NCI-H2107 treated with DMSO at 0.1 percent for 48 hours (cell line): ENCODE data around the gene UBL4B.
A peak's percentile ranks its signal among the peaks of the same experiment; 100 is the strongest.

ENCODE experiments used
- DNase-seq: peaks from one replicate; lab custom pipeline; 2025; ENCODE audit not compliant: unreplicated experiment; lab: John Stamatoyannopoulos, UW

Gene UBL4B

DNA sequence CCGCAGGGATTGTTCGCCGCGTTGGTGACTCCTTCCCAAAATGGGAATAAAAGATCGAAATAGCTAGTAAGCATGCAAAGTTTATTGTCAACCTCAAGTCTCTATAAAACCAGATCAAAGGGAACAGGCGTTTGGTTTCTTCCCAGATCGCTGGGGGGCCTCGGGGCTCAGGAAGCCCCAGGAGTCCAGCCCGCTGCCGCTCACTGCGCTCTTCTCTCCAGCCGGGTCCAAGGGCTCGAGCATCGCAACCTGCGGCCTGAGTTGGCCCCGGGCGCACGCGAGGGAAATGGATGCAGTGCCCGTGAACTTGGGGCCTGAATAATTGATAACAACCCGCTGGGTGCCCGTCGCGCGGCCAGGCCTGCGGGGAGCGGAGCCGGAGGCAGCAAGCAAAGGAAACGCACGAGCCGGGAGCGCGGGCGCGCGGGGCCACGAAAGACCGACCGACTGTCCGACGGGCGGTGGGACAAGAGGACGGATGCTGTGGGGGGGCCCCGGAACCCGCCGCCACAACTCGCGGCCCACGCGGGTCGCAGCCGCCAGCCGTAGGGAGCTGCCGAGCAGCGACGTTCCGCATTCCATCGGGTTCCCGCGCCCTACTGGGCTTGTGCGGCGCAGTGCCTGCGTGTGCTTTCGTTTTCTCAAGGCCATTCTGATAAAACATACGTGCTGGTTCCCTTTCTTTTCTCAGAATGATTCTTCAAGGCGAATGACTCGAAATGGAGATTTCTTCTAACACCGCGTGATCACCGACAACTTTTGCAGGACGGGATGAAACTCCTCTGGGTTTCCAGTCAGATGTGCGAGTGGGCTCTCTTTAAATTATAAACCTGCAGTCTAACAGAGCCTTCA lies 27.8 kb upstream of the UBL4B start:
- DNase-seq, result no peak

DNA sequence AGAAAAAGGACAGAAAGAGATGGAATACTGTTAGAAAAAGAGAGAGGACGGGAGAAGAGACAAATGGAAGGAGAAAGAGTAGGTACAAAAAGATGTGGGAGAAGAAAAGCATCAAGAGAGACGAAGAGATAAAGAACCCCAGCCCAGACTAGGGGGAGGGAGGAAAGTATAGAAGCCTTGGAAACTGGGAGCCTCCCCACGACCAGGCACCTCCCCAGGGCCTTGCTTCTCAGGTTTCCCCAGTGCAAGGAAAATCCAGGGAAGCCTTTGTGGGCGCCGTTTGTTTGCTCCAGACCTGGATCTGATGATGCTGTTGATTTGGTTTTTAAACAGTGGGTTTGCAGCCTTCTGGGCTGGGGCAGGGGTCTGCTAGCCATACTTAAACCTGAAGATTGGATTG lies 26.6 kb upstream of the UBL4B start:
- DNase-seq, result no peak

DNA sequence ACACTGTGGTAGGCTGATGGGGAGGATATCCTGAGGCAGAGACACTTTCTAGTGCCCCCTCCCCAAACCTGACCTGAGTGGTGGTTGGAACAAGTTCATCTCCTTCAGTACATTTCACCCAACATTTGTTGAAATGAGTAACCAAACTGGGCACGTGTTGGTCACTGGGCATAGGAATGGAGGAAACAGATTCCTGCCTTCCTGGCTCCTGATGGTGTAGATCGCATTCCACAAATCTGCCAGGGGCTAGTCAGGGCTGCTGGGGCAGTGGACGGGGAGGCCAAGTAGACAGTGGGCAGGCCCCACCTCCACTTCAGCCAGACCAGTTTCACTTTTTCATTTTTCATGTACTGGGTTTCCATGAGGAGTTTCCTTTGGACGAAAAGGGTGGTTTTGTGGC lies 25.3 kb upstream of the UBL4B start:
- DNase-seq, result no peak

DNA sequence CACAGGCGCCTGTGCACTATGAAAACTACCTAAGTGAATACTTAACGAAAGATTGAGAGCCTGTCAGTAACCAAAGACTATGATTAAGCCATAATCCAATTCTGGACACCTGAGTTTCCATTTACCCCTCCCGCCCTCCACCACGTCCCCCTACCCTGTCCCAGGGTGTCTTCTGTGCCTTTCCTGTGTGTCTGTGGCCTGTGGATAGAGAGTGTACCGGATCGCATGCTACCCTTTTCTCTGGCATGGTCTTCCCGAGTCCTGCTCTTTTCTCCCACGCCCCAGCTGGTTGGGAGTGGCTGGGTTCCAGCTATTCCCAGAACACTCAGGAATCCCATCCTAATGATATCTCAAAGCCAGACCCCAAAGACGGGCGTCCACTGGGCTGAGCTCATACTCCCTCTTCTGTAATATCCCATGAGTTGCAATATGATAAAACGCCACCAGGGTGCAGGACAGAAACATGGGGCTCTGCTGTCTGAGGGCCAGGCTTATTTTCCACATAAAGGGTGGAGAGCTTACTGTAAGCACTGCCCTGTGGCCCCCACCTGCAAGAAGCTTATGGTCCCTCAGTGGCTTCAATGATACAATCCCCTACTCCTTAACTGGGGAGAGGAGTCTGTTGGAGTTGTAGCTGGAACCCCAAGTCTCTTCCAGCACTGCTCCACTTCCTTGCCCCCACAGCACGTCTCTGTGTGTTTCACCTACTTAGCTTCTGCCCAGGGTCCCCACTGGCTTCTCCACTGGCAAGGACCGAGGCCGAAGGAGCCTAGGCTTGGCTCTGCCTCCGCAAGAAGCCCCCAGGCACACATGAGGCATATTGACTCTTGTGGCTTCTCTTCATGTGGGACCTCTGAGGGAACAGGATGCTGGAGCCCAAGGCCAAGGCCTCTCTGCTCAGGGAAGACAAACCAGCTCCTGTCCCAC lies 24.2 kb upstream of the UBL4B start:
- peak; percentile 43 for DNase-seq

DNA sequence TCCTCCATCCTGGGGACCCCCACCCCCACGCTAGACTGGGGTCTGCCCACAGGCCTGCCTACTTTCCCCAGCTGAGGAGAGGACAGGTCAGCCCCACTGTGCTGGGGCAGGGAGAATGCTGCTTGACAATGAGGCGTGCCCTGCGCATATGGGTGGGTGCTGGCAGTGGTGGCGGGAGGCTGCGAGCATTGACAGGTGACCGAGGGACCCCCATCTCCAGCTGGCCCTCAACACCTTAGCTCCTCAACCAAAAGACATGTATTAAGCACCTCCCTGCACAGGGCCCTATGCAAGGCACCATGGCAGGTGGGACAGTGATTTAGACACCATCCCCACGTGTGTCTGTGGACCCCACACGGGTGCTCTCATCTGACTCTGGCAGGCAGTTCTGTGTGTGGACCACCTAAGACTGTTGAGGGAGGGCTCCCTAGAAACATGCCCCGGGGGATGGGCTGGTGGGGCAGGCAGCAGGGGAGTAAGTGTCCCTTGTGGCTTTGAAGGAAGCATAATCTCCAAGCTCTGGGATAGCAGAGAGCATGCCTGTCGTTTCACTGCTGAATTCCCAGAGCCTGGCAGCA lies 23.4 kb upstream of the UBL4B start:
- no peak for DNase-seq

DNA sequence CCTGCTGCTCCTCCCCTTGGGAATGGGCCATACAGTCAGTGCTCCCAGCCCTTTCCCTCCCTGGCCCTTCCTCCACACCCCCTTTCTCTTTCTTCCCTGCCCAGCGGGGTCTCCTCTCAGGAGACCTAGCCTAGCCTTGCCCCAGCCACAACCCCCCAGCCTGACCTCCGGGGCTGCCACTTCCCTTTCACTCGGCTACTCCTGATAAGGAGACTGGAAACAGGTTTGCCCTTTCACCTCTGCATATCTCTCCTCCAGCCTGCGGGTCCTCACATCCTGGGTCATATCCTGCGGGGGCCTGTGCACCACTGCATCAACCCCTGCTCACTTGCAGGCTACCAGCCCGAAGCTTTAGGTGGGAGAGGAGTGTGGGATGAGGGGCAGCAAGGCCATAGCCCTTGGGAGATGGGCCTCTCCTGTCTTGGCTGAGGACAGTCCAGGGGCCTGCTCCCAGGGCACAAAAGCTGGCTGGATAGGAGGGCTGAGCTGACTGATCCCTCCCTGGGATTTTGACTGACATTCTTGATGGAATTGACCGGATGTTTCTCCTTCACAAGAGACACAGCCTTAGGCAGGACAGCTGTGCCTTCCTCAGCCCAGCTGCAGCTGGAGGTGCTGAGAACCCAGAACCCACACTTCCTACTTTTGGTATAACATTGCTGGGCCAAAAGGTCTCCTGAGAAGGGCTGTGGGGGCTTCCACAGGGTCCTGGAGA lies 22.5 kb upstream of the UBL4B start:
- no peak for DNase-seq

DNA sequence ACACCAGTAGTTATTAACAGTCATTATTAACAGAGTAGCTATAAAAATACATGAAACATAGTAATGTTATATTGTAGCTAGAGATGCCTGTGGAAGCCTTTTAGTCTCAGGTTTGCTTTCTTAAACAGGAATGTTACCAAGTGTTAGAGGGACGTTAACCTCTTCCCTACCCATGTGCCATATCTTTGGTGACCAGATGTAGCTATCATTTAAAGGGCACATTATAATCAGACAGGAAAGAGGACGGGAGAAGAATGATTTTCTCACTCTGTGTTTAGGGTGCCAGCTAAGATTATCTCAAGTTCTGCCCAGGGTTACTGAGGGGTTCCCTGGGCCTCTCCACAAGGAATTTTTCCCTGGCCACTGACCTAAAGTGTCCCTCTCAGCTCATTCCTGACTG lies 20.9 kb upstream of the UBL4B start:
- DNase-seq, result no peak

DNA sequence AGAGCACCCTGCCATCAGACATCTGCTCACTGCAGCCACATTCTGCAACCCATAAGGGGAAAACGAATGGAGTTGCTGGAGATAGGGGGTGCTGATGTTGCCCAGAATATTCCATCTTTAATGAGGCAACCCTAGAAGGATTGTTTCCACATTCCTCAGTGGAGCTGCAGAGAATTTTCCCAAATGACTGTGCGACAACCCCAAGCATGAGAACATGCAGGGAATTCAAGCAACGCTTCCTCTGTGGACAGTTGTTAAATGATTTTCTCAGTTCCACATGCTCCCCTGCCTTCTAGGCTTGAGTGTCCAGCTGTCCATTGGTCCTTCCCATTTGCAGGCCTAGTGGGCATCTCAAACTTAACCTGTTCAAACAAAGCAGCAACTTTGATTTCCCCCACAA lies 20.5 kb upstream of the UBL4B start:
- no peak for DNase-seq

DNA sequence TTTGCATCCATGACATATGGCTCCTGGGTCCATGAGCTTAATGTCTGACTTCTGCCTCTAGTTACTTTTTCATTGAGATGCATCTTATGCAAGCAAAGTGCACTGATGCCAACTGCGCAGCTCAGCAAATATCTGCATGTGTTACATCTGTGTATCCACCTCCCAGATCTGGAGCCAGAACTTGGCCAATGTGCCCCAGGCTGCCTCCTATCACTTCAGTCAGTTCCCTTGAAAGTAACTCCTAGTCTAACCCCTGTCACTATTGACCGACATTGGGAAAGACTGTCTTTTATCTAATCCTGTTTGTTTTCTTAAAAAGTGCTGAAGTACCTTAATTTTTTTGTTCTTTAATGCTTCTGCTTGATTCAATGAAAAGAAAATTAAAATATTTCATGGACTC lies 19.3 kb upstream of the UBL4B start:
- no peak for DNase-seq

DNA sequence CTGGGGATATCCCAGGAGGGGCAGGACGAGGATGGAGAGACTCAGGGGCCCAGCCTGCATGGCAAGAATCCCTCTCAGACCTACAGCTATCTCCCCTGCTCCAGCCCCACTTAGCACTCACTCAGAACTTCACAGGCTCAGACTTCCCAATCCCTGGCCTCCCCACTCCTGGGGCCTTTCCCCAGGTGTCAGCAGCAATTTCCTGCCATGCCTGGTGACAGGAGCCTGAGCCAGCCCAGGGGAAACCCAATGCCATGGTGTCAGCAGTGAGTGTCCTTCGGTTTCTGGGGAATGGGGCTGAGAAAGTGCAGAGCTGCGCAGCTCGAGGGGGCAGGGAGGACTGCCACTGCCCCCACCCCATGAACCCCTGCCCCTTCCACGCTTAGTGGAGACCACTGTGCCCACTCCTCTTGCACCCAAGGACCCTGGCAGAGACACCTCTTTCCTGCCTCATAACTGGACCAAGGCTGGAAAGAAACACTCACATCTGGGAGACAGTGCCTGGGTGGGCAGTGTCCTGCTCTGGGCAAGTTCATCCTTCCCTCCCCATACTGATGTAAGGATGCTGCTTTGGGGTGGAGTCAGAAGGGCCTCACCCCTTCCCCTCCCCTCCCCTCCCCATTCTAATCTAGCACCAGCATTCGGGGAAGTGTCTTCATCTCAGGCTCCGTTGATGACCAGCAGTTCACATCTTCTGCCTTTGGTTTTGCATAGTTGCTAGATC lies 17.1 kb upstream of the UBL4B start:
- DNase-seq, result no peak

DNA sequence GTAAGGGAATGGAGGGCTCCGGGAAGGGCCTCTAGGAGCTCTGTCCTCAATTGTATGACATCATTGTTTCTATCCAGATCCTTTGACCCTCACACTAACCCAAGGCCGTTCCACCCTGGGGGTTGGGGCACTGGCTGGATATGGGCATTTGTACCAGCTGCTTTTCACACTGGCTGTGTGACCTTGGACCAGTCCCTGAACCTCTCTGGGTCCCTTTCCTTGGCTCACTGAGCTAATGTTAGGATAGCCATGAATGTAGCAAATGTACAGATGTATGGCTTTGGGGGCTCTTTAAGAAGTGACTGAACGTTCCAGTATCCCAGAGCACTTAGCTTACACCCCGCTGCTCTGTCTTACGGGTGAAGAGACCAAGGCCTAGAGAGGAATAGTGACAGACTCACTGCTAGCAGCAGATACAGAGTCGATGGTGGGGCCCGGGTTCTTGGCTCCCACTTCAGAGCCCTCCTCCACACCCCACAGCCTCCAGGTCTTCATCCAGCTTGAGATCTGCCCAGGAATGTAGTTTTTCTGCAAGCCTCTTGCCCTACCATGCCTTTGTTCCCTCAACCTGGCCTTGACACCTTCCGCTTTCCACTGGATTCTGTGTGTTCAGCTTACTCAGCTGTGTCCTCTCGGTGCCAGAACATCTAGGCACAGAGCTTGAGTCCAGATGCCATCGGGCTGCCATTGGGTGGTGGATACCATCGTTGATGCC lies 14.6 kb upstream of the UBL4B start:
- DNase-seq, result no peak

DNA sequence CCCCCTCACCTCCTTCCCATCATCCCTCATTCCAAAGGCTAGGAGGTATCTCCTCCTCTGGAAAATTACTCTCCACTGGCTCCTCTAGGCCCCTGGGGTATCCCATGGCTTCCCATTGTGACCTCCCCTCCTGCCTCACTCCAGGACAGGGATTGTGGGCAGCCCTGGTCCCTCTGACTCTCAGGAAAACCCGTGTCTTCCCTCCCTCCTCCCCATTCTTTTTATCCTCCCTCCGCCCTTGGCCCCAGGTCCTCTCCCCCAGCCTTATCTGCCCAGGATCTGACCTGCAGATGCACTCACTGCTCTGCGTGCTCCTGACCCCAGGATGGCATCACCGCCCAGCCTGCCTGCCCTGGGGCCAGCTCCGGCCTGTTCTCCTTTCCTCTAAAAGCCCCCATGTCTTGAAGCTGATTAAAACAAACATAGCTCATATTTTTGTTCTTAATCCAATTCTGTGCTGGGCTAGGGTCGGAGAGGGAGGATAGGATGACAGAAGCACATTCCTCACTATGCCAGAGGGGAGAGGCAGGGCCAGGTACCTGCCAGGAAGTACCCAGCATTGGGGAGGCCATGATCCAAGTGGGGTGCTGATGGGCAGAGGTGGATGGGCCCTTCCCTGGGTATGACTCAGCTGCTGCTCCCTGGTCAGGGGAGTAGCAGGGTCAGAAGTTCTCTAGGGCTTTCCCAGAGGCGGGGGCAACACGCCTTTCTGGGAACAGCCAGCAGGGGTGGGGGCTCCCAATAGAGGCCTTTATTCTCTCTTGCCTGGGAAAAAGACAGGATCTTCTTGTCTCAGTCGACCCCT lies 13.8 kb upstream of the UBL4B start:
- DNase-seq, result no peak

DNA sequence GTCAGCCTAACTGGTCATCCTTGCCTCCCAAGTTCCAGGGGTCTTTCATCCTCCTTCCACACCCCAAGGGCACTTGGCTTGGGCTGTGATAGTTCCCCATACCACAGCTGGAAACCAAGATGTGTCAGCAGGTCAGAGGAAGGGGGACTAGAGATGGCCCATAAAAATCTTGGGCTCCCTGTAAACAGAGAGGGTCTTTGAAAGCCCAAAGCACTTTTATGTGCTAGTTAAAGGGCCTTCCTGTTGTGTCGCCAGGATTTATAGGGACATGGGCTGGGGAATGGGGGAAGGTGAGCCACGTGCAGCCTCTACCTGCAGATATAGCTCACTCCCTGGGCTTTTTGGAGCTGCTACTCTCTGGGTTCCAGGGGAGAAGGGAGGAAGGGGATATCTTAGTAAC lies 11.9 kb upstream of the UBL4B start:
- DNase-seq, result no peak

DNA sequence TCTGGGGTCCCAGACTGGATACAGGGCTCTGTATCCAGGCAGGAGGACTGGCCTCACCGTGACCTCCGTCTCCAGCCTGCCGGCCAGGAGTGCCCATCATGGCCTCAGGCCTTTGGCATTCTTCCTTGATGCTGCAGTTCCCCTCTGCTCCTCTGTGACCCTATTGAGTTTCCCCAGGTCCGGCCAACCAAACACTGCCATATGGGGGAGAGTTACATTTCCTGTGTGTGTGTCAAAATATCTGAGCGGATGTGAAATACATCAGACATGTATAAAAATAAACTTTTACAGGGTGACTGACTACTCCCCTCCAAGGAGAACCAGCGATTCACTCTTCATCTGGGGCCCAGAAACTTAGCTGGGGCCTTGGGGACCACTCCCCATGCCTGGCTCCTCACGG lies 10.2 kb upstream of the UBL4B start:
- DNase-seq, result no peak

DNA sequence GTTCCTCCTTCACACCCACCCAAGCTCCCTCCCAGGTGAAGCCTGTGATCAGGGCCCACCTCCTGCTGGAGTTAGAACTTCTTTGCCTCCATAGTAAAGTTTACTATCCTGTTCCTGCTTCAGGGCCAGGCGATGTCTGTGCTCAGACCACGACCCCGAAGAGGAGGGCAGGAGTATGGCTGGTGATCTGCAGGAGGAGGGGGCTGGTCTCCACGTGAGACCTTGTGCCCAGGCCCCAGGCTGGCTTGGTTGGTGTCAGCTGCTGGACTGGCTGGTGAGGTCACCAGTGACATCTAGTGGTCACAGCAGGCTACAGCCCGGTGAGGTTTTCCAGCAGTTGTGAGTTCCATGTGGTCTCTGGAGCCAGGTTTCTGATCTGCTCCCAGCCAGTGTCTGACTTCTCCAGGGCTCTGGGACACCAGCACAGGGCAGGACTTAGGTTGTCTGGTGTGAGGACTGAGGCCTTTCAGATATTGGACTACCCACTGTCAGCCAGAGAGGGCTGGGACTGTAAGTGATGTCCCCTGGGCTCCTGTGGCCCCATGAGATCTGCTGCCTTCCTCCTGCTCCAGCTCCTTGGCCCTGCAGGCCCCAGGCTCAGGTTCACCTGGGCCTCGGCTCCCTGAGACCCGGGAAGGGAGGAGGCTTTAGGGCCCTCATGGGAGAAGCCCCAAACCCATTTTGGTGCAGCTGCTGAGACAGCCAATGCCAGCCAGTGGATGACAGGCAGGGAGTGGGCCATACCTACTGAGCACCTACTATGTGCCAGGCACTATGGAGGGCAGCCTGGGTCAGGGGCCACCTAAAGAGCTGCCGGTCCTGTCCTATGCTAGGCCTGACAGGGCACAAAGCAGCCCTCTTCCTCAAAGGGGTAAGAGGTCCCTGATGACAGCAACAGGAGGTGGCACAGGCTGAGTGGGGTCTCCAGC lies 6.0 kb upstream of the UBL4B start:
- peak; percentile 69 for DNase-seq

DNA sequence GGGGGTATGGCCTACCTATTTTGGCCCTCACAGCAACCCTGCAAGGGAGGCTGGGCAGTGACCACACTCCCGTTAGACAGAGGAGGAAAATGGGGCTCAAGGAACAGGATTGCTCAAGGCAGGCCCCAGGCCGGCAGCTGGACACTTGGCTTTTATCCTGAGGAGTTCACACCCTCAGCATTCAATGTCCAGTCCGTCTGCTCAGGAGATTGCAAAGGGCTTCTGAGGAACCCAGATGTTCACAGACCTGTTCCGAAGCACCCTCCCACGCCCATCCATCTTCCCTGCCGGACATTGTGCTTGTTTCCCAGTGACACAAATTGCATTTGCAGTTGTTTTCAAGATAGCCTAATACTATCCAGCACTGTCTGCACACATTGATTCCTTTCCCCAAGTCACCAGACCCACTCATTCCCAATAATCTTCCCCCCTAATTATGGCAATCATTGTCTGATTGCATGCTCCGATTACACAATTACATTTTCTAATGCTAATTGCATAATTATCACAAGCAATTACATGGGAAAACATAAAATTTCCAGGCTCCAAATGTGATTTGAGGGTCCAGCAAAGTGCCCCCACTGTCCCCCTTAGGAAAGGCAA lies 4.3 kb upstream of the UBL4B start:
- DNase-seq, result no peak

DNA sequence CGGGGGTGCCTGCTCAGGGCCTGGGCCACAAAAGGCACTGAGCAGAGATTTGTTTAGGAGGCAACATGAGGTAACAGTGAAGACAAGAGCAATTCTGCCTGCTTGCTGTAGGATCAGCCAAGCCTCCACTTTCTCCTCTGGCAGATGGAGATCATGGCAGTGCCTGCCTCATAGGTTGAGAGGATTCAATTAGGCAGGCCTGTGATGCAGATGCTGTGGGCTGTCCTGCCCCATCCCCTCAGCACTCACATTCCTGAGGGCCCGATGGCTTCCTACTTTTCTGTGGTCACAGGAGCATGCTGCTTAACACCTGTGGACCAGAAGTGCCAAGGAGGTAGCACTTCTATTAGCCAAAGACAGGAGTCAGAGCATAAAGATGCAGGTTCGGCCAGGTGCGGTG lies 1.2 kb upstream of the UBL4B start:
- DNase-seq, result no peak

DNA sequence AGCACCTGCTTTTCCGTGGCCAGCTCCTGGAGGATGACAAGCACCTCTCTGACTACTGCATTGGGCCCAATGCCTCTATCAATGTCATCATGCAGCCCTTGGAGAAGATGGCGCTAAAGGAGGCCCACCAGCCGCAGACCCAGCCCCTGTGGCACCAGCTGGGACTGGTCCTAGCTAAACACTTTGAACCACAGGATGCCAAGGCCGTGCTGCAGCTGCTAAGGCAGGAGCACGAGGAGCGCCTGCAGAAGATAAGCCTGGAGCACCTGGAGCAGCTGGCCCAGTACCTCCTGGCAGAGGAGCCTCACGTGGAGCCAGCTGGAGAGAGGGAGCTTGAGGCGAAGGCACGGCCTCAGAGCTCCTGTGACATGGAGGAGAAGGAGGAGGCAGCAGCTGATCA lies 413 bp downstream of the UBL4B start:
- DNase-seq, result peak; percentile 41
